Sigmoid colon (tissue), 4 donors: Measurements from ENCODE around the gene ORC6.

Experiments used
- POLR2A ChIP-seq, 2 donors: fragments of 450-650 bp; IDR thresholded peaks; one replicate each; pipeline ENCODE4 v1.6.1; 2016; ENCODE audit warnings: antibody characterized with exemption in 2 of 2, mild to moderate bottlenecking in 2 of 2, moderate library complexity in 2 of 2
- POLR2AphosphoS5 ChIP-seq, 4 donors: sonication (generic); formaldehyde crosslinking; IDR thresholded peaks; one replicate each; pipeline ENCODE4 v1.6.1; 2017; ENCODE audit warnings: antibody characterized with exemption in 4 of 4
- TF ChIP-seq, protein P1 (sequence below), 4 experiments: fragments of 450-650 bp in 3 of 4; fragments of 200-600 bp in 1 of 4; IDR thresholded peaks; one replicate each; pipeline ENCODE4 v1.5.1; 2016 to 2019; ENCODE audit warnings: antibody characterized with exemption in 4 of 4, mild to moderate bottlenecking in 3 of 4, moderate library complexity in 2 of 4

DNA sequence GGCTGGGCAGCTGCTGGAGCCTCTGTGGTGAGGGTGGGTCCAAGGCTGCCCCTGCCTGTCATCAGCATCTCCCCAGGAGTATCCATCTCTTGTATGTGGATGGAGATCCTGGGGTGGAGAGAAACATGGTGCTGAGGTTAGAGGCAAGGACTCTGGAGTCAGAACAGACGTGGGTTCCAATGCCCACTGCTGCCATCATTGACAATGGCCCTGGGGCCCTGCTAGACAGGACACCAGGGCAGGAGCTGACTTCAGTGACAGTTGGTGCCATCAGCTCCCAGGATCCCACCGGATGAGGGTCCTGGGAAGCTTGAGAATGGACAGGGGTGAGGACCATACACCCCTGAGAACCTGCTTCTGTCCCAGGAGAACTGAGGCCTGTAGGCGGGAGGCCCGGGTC is 43.1 kb downstream of the ORC6 start:
- TF ChIP-seq, protein P1, sequence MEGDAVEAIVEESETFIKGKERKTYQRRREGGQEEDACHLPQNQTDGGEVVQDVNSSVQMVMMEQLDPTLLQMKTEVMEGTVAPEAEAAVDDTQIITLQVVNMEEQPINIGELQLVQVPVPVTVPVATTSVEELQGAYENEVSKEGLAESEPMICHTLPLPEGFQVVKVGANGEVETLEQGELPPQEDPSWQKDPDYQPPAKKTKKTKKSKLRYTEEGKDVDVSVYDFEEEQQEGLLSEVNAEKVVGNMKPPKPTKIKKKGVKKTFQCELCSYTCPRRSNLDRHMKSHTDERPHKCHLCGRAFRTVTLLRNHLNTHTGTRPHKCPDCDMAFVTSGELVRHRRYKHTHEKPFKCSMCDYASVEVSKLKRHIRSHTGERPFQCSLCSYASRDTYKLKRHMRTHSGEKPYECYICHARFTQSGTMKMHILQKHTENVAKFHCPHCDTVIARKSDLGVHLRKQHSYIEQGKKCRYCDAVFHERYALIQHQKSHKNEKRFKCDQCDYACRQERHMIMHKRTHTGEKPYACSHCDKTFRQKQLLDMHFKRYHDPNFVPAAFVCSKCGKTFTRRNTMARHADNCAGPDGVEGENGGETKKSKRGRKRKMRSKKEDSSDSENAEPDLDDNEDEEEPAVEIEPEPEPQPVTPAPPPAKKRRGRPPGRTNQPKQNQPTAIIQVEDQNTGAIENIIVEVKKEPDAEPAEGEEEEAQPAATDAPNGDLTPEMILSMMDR (IDR thresholded peaks at IDR 0.05), result no peak
- TF ChIP-seq POLR2AphosphoS5 (IDR thresholded peaks at IDR 0.05) (no peak), POLR2A (IDR thresholded peaks at IDR 0.05) (no peak)
